Activated T-cell treated with anti-CD3 and anti-CD28 coated beads for 1 hour (primary cell): ENCODE results near the gene IL7R.
"Not testable (repeated sequence)": the region's sequence is repeated elsewhere in the genome, so short reads cannot be mapped to it uniquely, and the experiment has no call there.

Experiments used
- DNase-seq: peaks from one replicate; pipeline ENCODE4 v3.0.0-alpha.2; 2020; ENCODE audit warnings: low read depth

IL7R gene

DNA sequence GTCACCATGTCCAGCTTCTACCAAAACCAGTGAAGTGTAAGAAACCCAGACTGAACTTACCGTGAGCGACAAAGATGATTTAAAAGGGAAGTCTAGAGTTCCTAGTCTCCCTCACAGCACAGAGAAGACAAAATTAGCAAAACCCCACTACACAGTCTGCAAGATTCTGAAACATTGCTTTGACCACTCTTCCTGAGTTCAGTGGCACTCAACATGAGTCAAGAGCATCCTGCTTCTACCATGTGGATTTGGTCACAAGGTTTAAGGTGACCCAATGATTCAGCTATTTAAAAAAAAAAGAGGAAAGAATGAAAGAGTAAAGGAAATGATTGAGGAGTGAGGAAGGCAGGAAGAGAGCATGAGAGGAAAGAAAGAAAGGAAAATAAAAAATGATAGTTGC, 19.8 kb downstream of the IL7R start:
- no peak for DNase-seq

DNA sequence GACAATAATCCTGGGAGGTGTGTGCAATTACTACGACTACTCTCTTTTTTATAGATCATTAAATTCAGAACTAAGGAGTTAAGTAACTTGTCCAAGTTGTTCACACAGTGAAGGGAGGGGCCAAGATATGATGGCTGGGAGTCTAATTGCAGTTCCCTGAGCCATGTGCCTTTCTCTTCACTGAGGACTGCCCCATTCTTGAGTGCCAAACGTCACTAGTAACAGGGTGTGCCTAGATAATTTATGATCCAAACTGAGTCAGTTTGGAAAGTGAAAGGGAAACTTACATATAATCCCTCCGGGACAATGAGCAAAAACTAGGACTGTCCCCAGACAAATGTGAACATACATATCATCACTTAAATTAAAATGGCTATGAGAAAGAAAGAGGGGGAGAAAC, 20.2 kb downstream of the IL7R start:
- DNase-seq: no peak

DNA sequence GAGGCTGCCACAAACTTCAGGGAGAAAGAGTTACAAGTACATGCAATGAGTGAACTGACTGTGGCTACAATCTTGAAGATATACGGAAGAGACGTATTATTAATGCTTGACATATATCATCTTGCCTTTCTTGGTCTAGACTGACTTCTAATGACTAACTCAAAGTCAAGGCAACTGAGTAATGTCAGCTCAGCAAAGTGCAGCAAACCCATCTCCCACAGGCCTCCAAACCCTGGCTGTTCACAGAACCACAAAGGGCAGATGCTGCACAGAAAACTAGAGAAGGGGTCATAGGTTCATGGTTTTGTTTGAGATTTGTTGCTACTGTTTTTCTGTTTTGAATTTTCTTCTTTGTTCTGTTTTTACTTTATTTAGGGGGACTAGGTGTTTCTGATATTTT, 21.0 kb downstream of the IL7R start:
- DNase-seq: no peak

GRCh38 chr5:35878079-35878478, 21.4 kb downstream of the IL7R start:
- no peak for DNase-seq

- no peak for DNase-seq
Measured at GRCh38 chr5:35879096-35879495, 22.4 kb downstream of the IL7R start.

- DNase-seq: no peak
Measured at GRCh38 chr5:35879649-35880048, 23.0 kb downstream of the IL7R start.

DNA sequence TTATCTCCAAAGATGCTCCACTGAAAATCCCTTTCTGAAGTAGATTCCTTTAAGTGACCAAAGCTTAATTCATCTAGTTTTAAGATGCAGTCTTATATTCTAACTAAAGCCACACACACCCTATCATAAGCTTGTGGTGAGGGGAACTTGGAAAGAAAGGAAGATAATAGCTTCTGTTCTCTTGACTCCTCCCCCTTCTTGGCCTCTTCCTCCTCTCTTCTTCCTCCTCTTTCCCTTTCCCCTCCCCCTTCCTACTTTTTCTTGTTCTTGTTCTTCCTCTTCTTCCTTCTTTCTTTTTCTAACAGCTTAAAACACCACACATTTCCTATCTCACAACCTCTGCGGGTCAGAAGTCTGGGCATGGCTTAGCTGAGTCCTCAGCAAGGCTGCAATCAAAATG, 23.5 kb downstream of the IL7R start:
- DNase-seq: no peak

DNA sequence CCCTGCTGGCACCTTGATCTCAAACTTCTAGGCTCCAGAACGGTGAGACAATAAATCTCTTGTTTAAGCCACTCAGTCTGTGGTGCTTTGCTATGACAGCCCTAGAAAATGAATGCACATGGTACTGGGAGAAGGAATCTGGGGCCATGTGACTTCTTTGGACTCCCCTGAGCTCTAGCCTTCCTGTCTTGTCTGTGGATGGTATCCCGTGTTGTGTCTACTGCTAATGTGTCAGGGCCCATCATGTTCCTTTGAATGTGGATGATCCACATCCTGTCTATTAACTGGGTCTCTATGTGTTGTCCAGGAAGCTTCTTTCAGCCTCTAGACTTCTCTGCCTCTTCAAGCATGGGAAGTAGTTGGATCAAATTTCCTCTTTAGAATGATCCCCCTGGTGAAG, 25.1 kb downstream of the IL7R start:
- DNase-seq: no peak

DNA sequence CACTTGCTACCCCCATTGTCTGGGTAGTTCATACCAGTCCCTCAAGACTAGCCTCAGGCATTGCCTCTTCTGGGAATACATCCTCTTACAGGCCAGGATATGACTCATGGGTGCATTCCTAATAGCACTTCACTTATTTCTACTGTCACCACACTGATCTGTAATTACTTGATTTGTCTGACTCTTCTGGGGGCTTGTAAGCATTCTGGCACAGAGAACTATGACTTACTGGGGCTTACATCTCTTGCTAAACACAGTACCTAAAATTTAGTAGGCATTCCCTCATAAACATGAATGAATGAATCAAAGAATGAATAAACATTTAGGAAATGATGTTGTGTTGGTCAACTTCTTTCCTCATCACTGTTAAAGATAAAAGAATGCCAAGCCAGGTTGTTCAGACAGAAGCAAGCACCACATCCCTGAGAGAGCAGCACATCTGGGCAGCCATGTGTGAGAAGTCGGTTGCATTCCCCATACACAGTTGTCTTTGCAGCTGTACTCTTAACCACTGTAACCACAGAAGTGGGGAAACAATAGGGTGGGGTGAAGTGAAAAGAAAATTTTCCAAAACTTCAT, 27.6 kb downstream of the IL7R start:
- DNase-seq: no peak

DNA sequence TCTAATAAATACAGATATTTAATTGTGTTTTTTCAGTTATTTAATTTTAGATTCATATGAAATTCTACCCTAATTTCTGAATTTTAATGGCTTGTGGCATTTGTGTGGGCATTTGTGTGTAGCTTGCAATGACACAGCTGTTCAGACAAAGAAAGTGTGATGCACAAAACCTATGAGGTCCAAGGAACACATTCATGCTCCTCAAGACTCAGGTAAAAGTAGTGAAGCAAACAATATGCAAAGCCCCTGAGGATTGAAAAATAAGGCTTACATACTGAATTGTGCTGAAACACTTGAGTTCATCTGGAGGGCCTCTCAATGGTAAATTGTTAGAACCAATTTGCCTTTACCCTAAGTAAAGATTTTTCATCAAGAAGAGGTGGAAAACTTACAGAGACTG, 28.1 kb downstream of the IL7R start:
- no peak for DNase-seq

- DNase-seq: no peak
Measured at GRCh38 chr5:35886381-35886780, 29.7 kb downstream of the IL7R start.

DNA sequence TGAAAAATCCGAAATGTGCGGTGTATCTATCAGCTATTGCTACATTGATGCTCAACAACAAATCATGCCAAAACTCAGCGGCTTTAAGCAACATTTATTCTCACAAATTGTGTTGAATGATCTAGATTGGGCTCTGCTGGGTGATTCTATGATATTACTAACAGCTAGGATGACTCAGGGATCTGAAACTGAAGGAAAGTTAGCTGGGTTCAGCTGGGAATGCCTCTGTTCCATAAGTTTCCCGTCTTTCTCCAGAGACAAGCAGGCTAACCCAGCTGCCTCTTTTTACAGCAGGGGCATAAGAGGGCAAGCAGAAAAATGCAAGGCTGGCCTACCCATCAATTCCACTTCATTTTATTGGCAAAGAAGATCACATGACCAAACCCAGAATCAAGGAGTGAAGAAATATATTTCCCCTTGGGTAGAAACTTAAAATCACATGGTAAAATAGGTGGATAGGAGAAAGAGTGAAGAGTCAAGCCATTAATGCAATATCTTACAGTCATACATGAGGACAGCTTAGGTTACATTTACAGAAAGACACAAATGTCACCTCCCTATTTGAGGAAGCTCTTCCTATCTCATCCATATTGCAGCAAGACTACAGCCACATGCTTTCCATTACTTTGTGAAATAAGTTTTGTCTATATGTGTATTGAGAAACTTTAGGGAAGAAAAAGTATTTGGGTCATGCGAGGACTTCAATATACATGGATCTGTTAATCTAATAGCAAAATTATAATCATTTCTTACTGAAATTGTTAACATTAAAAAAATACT, 30.8 kb downstream of the IL7R start:
- DNase-seq: no peak

GRCh38 chr5:35890021-35891020, 33.6 kb downstream of the IL7R start:
- DNase-seq: no peak

DNA sequence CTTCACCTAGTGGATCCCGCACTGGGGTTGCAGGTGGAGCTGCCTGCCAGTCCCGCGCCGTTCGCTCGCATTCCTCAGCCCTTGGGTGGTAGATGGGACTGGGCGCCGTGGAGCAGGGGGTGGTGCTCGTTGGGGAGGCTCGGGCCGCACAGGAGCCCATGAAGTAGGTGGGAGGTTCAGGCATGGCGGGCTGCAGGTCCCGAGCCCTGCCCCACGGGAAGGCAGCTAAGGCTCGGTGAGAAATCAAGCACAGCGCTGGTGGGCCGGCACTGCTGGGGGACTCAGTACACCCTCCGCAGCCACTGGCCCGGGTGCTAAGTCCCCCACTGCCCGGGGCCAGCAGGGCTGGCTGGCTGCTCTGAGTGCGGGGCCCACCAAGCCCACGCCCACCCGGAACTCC, 36.1 kb downstream of the IL7R start:
- DNase-seq: not testable (repeated sequence)

DNA sequence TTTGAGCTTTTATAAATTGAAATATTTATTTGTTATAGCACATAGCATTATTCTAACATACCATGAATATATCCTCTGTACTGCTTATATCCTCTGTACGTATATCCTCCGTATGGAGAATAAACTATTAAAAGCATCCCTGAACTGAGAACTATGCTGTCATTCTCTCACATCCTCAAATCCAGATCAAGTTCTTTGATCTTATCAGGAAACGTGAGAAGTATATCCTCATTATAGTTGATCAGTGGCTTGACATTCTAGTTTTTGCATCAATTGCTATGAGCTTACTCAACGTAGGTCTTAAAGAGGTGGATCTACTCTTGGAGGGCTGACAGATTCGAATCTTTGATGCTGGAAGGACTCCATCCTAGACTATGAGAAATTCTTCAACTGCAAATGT, 37.4 kb downstream of the IL7R start:
- no peak for DNase-seq

GRCh38 chr5:35898952-35899660, 42.4 kb downstream of the IL7R start:
- DNase-seq: no peak

GRCh38 chr5:35899800-35900199, 43.1 kb downstream of the IL7R start:
- DNase-seq: no peak

DNA sequence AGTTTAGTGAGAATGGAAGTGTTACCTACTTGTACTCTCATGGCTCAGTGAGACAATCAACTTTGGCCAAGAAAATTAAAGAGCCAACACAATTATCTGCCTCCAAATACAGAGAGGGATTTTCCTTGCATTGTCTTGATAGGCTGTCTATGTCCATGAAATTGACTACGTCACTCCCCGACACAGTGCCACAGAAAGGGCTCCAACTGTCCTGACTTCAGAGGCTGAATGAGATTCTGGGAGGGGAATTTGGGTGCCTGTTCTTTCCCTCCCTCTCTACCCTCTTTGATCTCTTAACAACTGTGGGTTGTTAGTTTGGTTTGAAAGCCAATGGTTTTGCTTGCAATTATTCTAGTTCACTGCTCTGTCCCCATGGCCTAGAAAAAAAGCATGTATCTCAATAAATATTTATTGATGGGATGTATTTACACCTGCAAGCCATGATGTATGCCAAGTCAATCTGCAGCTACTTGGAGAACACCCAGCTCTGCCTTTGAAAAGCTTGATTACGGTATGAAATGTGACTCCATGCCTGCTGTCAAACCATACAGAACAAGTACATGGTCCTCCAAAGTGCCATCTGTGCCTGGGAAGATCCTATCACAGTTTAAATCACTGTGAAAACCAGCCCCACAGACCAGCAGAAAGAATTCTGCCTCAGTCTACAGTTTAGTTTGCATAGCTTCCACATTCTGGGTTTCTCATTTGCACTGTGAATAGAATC, 44.4 kb downstream of the IL7R start:
- DNase-seq: no peak

DNA sequence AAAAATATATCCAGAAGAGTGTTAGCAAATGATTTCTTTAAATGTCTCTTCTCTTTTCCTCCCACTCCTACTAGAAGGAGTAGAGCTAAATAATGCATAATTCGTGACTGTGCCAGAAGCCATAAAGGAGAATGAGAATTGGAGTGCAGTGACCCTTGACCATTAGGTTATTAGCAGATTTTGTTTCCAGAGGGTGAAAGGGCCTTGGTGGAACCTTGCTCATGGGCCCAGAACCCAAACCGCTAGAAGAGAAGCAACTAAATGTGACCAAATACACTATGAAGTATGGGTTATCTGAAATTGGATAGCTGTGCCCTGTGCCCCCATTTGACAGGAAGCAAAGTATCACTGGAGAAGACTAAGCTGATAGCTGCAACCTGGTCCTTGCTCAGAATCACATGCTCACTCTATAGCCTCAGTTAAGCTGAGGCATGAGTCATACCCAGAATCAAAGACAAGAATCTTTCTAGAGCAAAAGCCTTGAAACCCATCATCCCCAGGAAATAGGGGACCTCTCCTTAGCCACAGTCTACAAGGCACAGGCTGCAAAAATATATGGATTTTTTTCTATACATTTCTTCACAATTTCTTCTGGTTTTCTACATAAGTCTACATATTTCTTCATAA, 45.5 kb downstream of the IL7R start:
- DNase-seq: no peak

GRCh38 chr5:35903631-35904203, 47.0 kb downstream of the IL7R start:
- DNase-seq: no peak
